GM12892 (cell line): ENCODE results near the gene HIGD1A.

ENCODE experiments used
- POLR2A ChIP-seq: IDR thresholded peaks from 2 replicates; pipeline ENCODE4 v1.6.1; 2011; ENCODE audit warnings: low read depth, low read length, control low read depth
- TAF1 ChIP-seq: IDR thresholded peaks from 2 replicates; pipeline ENCODE4 v1.6.1; 2011; ENCODE audit warnings: low read depth, mild to moderate bottlenecking, control low read depth, low read length, borderline replicate concordance

- TF ChIP-seq POLR2A, result no peak
- TF ChIP-seq TAF1, result no peak
Measured at GRCh38 chr3:42799376-42799775, 4.9 kb downstream of the HIGD1A start.
